CD1c-positive myeloid dendritic cell (primary cell): ENCODE data around the gene CCNK.
A peak's percentile ranks its signal among the peaks of the same experiment; 100 is the strongest.

Source experiments
- DNase-seq: peaks from one replicate; pipeline ENCODE4 v3.0.0-alpha.2; 2016; ENCODE audit errors: extremely low spot score

The CCNK gene

GRCh38 chr14:99466758-99467157 lies 14.5 kb upstream of the CCNK start:
- DNase-seq: no peak

GRCh38 chr14:99467336-99468078 lies 13.7 kb upstream of the CCNK start:
- DNase-seq: no peak

- no peak for DNase-seq
These were observed 13.1 kb upstream of the CCNK start for GRCh38 chr14:99468081-99468480.

- no peak for DNase-seq
These were observed 12.2 kb upstream of the CCNK start for GRCh38 chr14:99468836-99469592.

- no peak for DNase-seq
These were observed 9.5 kb upstream of the CCNK start for GRCh38 chr14:99471731-99472130.

- no peak for DNase-seq
These were observed 8.3 kb upstream of the CCNK start for GRCh38 chr14:99472937-99473336.

GRCh38 chr14:99473458-99473857 lies 7.8 kb upstream of the CCNK start:
- DNase-seq: no peak

GRCh38 chr14:99475179-99475578 lies 6.0 kb upstream of the CCNK start:
- DNase-seq: no peak

GRCh38 chr14:99475660-99476059 lies 5.5 kb upstream of the CCNK start:
- DNase-seq: no peak

- DNase-seq: peak; percentile 72
These were observed 4.3 kb upstream of the CCNK start for GRCh38 chr14:99476864-99477263.

- no peak for DNase-seq
These were observed 3.1 kb upstream of the CCNK start for GRCh38 chr14:99478128-99478527.

- DNase-seq: no peak
These were observed 1.9 kb upstream of the CCNK start for GRCh38 chr14:99479160-99479905.

- DNase-seq: peak; percentile 95
These were observed 1.0 kb upstream of the CCNK start, which contains the start of gene SETD3 for GRCh38 chr14:99479906-99480869. TSS of gene SETD3 (minus strand) at chr14:99480859. CDS start at chr14:99465805, 15,054 bp downstream.

GRCh38 chr14:99481745-99482099 lies 513 bp downstream of the CCNK start:
- peak; percentile 57 for DNase-seq

- DNase-seq: no peak
These were observed 2.9 kb downstream of the CCNK start for GRCh38 chr14:99484106-99484505.

GRCh38 chr14:99497341-99497740 lies 16.1 kb downstream of the CCNK start:
- no peak for DNase-seq

- DNase-seq: no peak
These were observed 16.7 kb downstream of the CCNK start for GRCh38 chr14:99497894-99498293.

- no peak for DNase-seq
These were observed 21.8 kb downstream of the CCNK start for GRCh38 chr14:99502989-99503421.

GRCh38 chr14:99503848-99504453 lies 22.7 kb downstream of the CCNK start:
- DNase-seq: no peak

GRCh38 chr14:99505089-99505488 lies 23.9 kb downstream of the CCNK start:
- no peak for DNase-seq

- DNase-seq: no peak
These were observed 25.1 kb downstream of the CCNK start for GRCh38 chr14:99506276-99506675.
